ENCODE measurements around the gene CAPN10.

- TF ChIP-seq POLR2A (IDR thresholded peaks at IDR 0.05; ENCODE audit: low read length) (no peak), ZFP36 (IDR thresholded peaks at IDR 0.05; ENCODE audit: borderline replicate concordance, partially characterized antibody) (no peak)
Measured at GRCh38 chr2:240578110-240578450, 8.5 kb upstream of the CAPN10 start.
